Breast epithelium (tissue), 4 donors: ENCODE results near the gene THADA. TPM values are rescaled to one million over a fixed set of nuclear protein-coding genes. Genes with fewer than 3 reads are reported as not detected.

Experiments used
- DNase-seq, 2 donors: peaks; one replicate each; pipeline ENCODE4 v3.0.0-alpha.2; 2019; ENCODE audit warnings: low spot score in 2 of 2
- H3K27ac ChIP-seq, 2 donors: fragments of 200-600 bp; sonication (generic) in 1 of 2; one replicate each; pipeline ENCODE4 v1.5.1; 2016 to 2019; ENCODE audit warnings: mild to moderate bottlenecking in 1 of 2
- H3K27me3 ChIP-seq, 2 donors: fragments of 200-600 bp; sonication (generic) in 1 of 2; one replicate each; pipeline versions ENCODE4 v1.5.1 to v1.6.0; 2017 to 2019; ENCODE audit warnings: control low read depth in 1 of 2, mild to moderate bottlenecking in 1 of 2
- H3K36me3 ChIP-seq: fragments of 200-600 bp; one replicate; pipeline ENCODE4 v1.5.1; 2019
- H3K4me1 ChIP-seq, 2 donors: fragments of 200-600 bp; sonication (generic); one replicate each; pipeline ENCODE4 v1.5.1; 2016 to 2019; ENCODE audit warnings: control low read depth in 1 of 2
- H3K4me3 ChIP-seq, 3 donors: fragments of 200-600 bp; sonication (generic); 1 replicate in 2 of 3; 2 replicates in 1 of 3; pipeline ENCODE4 v1.5.1; 2016 to 2019; ENCODE audit warnings: mild to moderate bottlenecking in 3 of 3, moderate library complexity in 2 of 3
- H3K9me3 ChIP-seq, 2 donors: fragments of 200-600 bp; sonication (generic) in 1 of 2; one replicate each; pipeline ENCODE4 v1.5.1; 2016 to 2019; ENCODE audit warnings: control low read depth in 1 of 2
- CTCF ChIP-seq, 3 donors: fragments of 450-650 bp; IDR thresholded peaks; one replicate each; pipeline ENCODE4 v1.5.1; 2016 to 2017; ENCODE audit warnings: antibody characterized with exemption in 3 of 3, mild to moderate bottlenecking in 3 of 3, moderate library complexity in 3 of 3
- POLR2A ChIP-seq: fragments of 450-650 bp; IDR thresholded peaks from one replicate; pipeline ENCODE4 v1.6.1; 2016; ENCODE audit warnings: antibody characterized with exemption, mild to moderate bottlenecking, moderate library complexity
- POLR2AphosphoS5 ChIP-seq, 3 donors: sonication (generic); formaldehyde crosslinking; IDR thresholded peaks; one replicate each; pipeline ENCODE4 v1.6.1; 2017; ENCODE audit warnings: antibody characterized with exemption in 3 of 3
- intact Hi-C: fragments of 100-400 bp; cut with DNase I; formaldehyde crosslinking; loops from one replicate; pipeline ENCODE4 v1.15.1; 2023; ENCODE audit warnings: low total_unique reads
- total RNA-seq, 3 donors: library from RNA; depleted of rRNA; stranded (reverse); fragments of >200 nt; gene quantifications; one replicate each; pipeline ENCODE4 v1.1.0, GENCODE V29; 2016

Gene THADA
- total RNA-seq, 3 donors from 2014 or later: 41.1 to 60.6 (median 49.5) TPM

GRCh38 chr2:43460611-43461365 lies 135.1 kb downstream of the THADA start:
- H3K36me3 ChIP-seq: no peaks in the 10 kb centered on the region
- peaks cover 6 to 44% of the 10 kb centered on the region in 2 donors for H3K4me1 ChIP-seq
- no peaks in the 10 kb centered on the region for H3K9me3 ChIP-seq
- no peaks in the 10 kb centered on the region for H3K27me3 ChIP-seq
- DNase-seq: no peak
- no peak overlapping the region for H3K4me3 ChIP-seq
- TF ChIP-seq POLR2A (no peak), CTCF (IDR thresholded peaks at IDR 0.05) (no peak), POLR2AphosphoS5 (IDR thresholded peaks at IDR 0.05) (no peak)
- peak overlapping the region; percentile 75 to 80 for H3K27ac ChIP-seq
- intact Hi-C loops: no loop called here

- no peak overlapping the region for H3K4me3 ChIP-seq
- intact Hi-C loops: no loop called here
- no peaks in the 10 kb centered on the region for H3K27me3 ChIP-seq
- TF ChIP-seq CTCF (IDR thresholded peaks at IDR 0.05) (no peak), POLR2AphosphoS5 (IDR thresholded peaks at IDR 0.05) (no peak), POLR2A (no peak)
- no peaks in the 10 kb centered on the region for H3K36me3 ChIP-seq
- H3K27ac ChIP-seq: peak overlapping the region; percentile 75 to 80
- no peak for DNase-seq
- peaks cover 6 to 43% of the 10 kb centered on the region in 2 donors for H3K4me1 ChIP-seq
- H3K9me3 ChIP-seq: no peaks in the 10 kb centered on the region
These were observed 135.7 kb downstream of the THADA start for GRCh38 chr2:43460174-43460546.

- Histone ChIP-seq H3K4me3 (no peak overlapping the region), H3K27me3 (no peaks in the 10 kb centered on the region), H3K4me1 (peaks cover 6 to 37% of the 10 kb centered on the region in 2 donors), H3K27ac (peak overlapping the region; percentile 73 to 75), H3K36me3 (no peaks in the 10 kb centered on the region), H3K9me3 (no peaks in the 10 kb centered on the region)
- intact Hi-C loops: no loop called here
- TF ChIP-seq POLR2AphosphoS5 (IDR thresholded peaks at IDR 0.05) (no peak), POLR2A (no peak), CTCF (IDR thresholded peaks at IDR 0.05) (no peak)
- DNase-seq: no peak
These were observed 136.2 kb downstream of the THADA start for GRCh38 chr2:43459446-43460173.

GRCh38 chr2:43458014-43458628 lies 137.7 kb downstream of the THADA start:
- peaks cover 6 to 27% of the 10 kb centered on the region in 2 donors for H3K4me1 ChIP-seq
- intact Hi-C loops: no loop called here

More at GRCh38 chr2:43458014-43458628, 137.7 kb downstream of the THADA start:
- Histone ChIP-seq H3K36me3 (no peaks in the 10 kb centered on the region), H3K27me3 (no peaks in the 10 kb centered on the region), H3K4me3 (no peak overlapping the region), H3K27ac (peak overlapping the region; percentile 64 to 66), H3K9me3 (no peaks in the 10 kb centered on the region)
- TF ChIP-seq POLR2AphosphoS5 (IDR thresholded peaks at IDR 0.05) (no peak), CTCF (IDR thresholded peaks at IDR 0.05) (no peak), POLR2A (no peak)
- DNase-seq: no peak
